A172 (cell line): ENCODE measurements around the gene RAPGEF5. TPM values are rescaled to one million over a fixed set of nuclear protein-coding genes. Genes with fewer than 3 reads are reported as not detected.
"Not testable (repeated sequence)": the region's sequence is repeated elsewhere in the genome, so short reads cannot be mapped to it uniquely, and the experiment has no call there.

ENCODE experiments used
- DNase-seq: peaks from one replicate; pipeline ENCODE4 v3.0.0-alpha.2; 2015; ENCODE audit warnings: low spot score
- total RNA-seq: library from RNA; depleted of rRNA; stranded (reverse); fragments of >200 nt; shearing (Covaris generic); gene quantifications from 2 replicates; pipeline ENCODE4 v1.2.3, GENCODE V29; 2014

RAPGEF5 gene
- total RNA-seq, 1 experiment from 2014 or later, result 11.5 TPM

- DNase-seq, result no peak
Measured at GRCh38 chr7:22123139-22123538, 233.8 kb downstream of the RAPGEF5 start.

- no peak for DNase-seq
Measured at GRCh38 chr7:22121702-22122474, 235.1 kb downstream of the RAPGEF5 start.

- DNase-seq, result peak; percentile 62
Measured at GRCh38 chr7:22120391-22121053, 236.4 kb downstream of the RAPGEF5 start.

- no peak for DNase-seq
Measured at GRCh38 chr7:22117222-22117621, 239.7 kb downstream of the RAPGEF5 start.

- DNase-seq, result no peak
Measured at GRCh38 chr7:22116451-22117030, 240.4 kb downstream of the RAPGEF5 start.

GRCh38 chr7:22115689-22116088, 241.3 kb downstream of the RAPGEF5 start:
- no peak for DNase-seq

GRCh38 chr7:22114440-22114981, 242.4 kb downstream of the RAPGEF5 start:
- no peak for DNase-seq

- DNase-seq, result no peak
Measured at GRCh38 chr7:22113041-22113440, 243.9 kb downstream of the RAPGEF5 start.

- no peak for DNase-seq
Measured at GRCh38 chr7:22111661-22112060, 245.3 kb downstream of the RAPGEF5 start.

GRCh38 chr7:22110881-22111280, 246.1 kb downstream of the RAPGEF5 start:
- DNase-seq, result no peak

- DNase-seq, result peak; percentile 89
Measured at GRCh38 chr7:22110227-22110839, 246.6 kb downstream of the RAPGEF5 start.

- DNase-seq, result no peak
Measured at GRCh38 chr7:22109761-22110160, 247.2 kb downstream of the RAPGEF5 start.

- no peak for DNase-seq
Measured at GRCh38 chr7:22108151-22108845, 248.7 kb downstream of the RAPGEF5 start.

- DNase-seq, result no peak
Measured at GRCh38 chr7:22105550-22105949, 251.4 kb downstream of the RAPGEF5 start.

GRCh38 chr7:22094413-22095342, 262.3 kb downstream of the RAPGEF5 start:
- no peak for DNase-seq

GRCh38 chr7:22093936-22094335, 263.0 kb downstream of the RAPGEF5 start:
- no peak for DNase-seq

GRCh38 chr7:22093001-22093400, 264.0 kb downstream of the RAPGEF5 start:
- no peak for DNase-seq

GRCh38 chr7:22090958-22091525, 265.9 kb downstream of the RAPGEF5 start:
- DNase-seq, result not testable (repeated sequence)

- no peak for DNase-seq
Measured at GRCh38 chr7:22090512-22090911, 266.4 kb downstream of the RAPGEF5 start.

- DNase-seq, result no peak
Measured at GRCh38 chr7:22090107-22090506, 266.8 kb downstream of the RAPGEF5 start.
